Endometrial microvascular endothelial cells (primary cell): Measurements from ENCODE around the gene MAP4K4. TPM values are rescaled to one million over a fixed set of nuclear protein-coding genes. Genes with fewer than 3 reads are reported as not detected.

Experiments
- in situ Hi-C: cut with HindIII; loops from 2 replicates; pipeline ENCODE4 v1.10.0; 2017; ENCODE audit warnings: low sequenced_read_pairs, low pct_unique_long_range_greater_than_20kb; ENCODE audit errors: inconsistent ontology term
- total RNA-seq: library from RNA; depleted of rRNA; stranded (reverse); fragments of >200 nt; gene quantifications from one replicate; pipeline ENCODE4 v1.2.3, GENCODE V29; 2015; ENCODE audit errors: inconsistent ontology term

The MAP4K4 gene
- total RNA-seq, 1 donor from 2014 or later: 109 TPM

DNA sequence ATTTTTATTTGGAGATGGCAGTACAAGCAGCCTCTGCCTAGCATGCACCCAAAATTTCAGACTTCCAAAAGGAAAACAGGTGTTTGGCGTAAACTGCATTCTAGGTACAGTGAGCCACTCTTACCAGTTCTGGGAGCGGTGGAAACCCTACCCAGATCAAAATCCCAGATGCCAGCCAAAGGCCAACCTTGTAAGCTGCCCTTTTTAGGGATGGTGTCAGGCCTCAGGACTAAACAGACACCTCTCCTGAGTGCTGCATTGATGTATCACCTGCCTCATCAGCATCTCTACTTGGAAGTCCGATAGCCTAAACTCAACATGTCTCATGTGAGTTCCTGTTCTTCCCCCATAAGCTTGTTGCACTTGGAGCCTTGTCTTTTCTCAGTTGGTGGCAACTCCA lies 104.0 kb downstream of the MAP4K4 start:
- in situ Hi-C loops: no loop called here

DNA sequence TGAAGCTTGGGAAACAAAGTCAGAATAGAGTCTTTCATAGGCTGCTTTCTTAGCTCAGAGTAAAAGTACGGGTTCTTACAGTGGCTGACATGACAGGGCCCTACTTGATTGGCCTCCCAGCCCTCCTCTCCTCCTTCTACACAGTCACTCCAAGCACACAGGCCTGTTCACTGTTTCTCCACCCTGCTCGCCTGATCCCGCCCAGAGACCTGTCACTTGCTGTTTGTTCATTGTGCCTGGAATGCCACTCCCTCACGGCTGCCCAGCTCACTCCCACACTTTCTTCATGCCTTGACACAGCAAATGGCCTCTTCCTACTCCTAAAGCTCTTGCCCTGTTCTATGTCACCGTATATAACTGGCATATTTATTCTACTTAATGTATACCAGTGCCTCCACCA lies 104.8 kb downstream of the MAP4K4 start:
- in situ Hi-C loops: no loop called here

DNA sequence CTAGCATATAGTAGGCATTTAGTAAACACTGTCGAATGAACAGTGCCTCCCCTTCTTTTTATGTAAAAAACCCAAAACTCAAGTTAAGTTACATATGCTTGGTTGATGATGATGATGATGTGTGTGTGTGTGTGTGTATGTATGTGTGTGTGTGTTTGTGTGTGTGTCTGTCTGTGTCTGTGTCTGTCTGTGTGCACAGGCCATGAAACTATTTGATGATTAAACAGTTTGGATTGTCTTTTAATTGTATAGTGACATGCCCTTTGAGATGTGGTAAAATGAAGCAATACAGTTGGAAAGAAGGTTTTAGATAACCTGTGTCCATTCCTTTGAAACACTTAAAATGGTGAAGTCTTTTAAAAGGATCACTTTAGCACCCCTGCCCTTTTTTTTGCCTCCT lies 105.6 kb downstream of the MAP4K4 start:
- in situ Hi-C loops: no loop called here

DNA sequence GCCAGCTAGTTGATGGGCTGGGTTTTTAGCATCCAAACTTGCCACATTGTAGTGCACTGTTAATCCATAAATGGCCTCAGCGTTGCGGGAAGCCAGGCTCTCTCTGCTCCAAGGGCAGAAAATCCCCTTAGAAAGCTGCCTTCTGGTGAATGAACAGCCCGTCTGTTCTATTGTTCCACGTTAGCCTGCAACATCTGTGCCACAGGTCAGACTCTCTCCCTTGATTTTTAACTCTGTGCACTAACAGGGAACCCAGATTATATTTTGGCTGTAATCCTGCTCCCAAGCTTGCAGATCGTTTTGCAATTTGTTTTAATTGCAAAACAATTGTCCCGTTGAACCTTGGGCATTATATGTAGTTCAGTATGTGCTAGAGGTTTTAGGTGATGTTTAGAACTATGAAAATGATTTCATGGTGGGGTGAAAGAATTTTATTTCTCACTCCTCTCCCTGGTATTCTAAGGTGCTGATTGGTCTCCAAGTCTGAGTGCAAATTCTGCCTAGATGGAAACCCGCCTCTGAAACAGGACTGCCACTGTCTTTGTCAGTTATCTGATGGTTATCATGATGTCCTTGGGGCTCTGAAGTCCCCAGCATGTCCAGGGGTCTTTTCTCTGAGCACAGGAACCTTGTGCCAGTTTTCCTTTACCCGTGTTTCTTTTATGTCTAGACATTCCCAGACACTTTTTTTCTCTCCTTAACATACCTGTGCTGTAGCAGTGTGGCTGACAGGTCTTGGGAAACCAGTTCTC lies 106.6 kb downstream of the MAP4K4 start:
- in situ Hi-C loops: no loop called here

DNA sequence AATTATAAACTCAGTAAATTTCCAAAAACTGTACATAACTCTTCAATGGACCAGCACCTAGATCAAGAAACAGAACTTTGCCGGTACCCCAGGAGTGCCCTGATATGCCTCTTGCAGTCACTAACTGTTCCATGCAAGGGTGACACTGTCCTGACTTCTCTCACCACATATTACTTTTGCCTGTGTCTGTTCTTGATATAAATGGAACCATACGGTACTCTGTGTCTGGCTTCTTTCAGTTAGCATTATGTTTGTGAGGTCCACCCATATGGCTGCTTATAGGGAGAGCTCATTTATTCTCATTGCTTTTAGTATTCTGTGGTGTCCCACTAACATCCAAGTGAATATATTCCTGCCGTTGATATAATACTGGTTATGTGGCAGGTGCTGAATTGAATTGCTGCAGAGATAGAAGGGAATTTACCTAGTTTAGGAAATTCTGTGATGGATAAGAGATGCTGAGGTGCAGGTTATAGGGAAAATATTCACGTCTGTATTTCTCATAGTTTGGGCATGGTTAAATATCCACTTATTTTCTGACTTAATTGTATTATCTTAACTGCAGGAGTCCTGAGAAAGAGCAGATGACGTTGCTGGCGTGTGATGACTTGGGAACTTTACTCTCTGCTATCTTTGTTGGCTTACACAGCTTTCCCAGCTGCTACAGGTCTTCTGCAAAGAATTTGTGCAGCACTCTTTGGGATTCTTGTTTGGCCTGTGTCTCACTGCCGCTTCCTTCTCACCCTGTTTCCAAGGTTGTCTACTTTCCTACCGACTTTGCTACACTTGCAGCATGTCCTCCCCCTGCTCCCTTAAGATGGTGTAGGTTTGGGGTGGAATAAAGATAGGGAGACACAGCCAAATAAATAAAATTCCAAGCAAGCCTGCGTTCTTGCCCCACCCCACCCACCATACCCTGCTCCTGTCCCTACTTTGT lies 107.9 kb downstream of the MAP4K4 start:
- in situ Hi-C loops: no loop called here

DNA sequence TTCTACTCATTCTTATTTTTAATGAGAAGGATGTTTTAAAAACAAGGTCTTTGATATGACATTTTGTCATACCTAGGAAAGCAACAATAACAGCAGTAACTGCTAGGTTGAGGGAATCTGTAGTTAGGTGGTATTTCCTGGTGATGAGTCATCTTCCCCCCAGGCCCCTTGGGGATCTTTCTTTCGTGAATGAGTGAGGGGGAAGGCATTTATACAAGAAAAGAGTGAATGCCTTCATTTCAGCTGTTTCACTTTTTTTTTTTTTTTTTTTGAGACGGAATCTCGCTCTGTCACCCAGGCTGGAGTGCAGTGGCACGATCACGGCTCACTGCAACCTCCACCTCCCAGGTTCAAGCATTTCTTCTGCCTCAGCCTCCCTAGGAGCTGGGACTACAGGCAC lies 108.6 kb downstream of the MAP4K4 start:
- in situ Hi-C loops: no loop called here

DNA sequence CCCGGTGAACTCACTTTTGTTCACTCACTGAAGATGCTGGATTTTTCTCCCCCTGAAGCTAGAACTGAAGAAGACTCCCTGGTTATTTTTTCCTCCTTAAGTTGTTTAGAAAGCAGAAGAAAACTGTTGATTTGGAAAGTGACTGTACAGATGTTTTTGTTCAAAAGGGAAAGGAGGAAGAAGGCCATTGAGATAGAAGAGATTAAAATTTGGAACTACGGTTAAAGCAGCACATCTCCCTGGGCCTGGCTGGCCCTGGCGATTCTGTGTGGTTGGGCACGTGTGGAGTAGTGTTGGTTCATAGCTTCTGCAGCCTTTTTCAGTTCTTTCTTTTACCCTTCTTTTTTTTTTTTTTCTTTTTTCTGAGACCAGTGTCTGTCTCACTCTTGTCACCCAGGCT lies 109.2 kb downstream of the MAP4K4 start:
- in situ Hi-C loops: no loop called here

DNA sequence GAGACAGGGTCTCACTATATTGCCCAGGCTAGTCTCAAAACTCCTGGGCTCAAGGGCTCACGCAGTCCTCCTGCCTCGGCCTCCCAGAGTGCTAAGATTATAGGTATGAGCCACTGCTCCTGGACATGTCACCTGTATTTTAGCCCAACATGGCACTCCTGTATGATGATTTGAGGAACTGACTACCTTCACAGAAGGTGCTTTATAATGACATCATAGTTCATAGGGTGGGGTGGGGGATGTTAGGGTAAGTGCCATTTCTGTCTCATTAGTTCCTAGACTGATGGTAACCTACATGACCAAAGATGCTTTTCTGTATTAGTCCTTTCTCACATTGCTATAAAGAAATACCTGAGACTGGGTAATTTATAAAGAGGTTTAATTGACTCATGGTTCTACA lies 109.7 kb downstream of the MAP4K4 start:
- in situ Hi-C loops: no loop called here

DNA sequence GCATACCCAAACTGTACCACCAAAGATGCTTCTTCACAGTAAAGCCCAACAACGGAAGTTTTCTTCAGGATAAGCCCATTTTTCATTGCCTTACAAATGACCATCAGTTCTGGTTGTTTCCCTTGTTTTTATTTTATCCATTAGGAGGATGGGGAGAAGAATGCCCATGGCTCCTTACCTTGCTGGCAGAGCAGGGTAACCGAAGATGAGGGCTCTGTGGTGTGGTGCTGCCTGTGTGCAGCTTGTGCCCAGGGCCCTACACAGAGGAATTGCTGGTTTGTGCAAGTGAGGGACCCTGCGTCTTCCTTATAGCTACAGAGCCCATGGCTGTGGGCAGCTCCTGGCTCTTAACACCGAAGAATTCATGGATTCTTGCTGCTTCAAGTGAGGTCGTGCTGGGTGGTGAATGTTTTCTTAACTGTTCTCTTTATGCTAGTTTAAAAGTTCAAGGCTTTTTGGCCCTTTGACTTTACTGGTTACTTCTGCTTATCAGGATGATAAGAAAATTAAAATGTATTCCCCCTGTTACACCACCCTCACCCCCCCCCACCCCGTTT lies 110.6 kb downstream of the MAP4K4 start:
- in situ Hi-C loops: no loop called here

DNA sequence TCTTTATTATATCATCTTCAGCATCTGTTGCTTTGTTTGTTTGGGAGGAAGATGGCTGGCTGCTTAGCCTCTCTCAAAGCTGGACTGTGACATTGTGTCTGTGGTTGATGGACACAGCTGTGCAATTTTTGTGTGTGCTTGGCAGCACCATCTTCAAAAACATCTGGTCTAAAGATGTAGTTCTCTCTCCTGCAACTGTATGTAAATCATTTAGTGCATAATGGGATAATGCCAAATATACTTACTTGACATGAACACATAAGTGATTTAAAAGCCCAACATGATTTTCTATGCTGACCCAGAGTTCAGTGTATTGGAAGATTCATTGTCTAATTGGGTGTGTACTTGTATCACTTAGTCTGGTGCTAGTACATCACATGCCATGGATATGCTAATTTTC lies 112.2 kb downstream of the MAP4K4 start:
- in situ Hi-C loops: no loop called here

DNA sequence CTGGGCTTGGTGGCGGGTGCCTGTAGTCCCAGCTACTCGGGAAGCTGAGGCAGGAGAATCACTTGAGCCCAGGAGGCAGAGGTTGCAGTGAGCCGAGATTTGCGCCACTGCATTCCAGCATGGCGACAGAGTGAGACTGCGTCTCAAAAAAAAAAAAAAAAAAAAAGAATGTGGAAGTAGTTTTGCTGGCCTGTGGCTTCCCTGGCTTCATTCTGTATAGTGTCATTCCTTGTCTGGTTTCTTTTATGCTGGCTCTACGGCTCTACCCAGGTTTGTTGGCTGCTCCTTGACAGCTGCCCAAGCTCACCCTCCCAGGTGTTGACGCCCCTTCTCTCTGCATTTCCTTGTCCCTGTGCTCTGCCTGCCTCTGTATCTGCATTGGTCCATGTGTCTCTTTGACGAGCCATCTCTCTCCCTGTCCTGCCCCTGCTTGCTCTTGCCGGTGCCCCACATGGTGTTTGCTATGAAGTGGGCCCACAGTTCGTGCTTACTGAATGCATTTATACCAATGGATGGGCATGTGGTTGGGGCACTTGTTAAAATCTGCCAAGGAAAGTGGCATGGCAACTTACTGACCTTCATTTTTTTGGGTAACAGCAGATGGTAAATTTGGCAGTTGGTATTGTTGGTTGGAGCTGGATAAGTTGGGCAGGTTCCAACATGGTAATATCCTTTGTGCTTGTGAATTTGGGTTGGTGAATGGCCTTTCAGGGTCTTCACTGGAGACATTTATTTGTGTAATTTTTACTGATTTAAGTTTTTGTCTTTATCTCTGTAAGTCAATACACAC lies 113.9 kb downstream of the MAP4K4 start:
- in situ Hi-C loops: no loop called here

DNA sequence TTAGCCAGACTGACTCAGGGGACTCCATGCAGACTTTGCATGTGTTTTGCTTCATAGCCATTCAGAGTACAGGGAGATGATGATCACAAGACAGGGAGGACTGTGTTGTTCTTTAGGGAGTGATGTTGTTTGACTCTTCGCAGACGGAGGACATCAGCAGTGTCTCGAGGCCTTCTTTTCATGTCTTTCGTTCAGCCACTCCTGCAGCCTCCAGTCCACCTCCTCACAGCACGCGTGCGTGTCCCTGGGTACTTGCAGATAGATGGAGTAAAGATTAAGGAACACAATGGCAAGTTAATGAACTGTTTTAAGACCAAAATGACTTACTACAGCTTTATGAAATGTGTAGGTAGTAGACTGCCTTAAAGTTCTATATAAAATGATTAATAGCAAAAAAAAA lies 114.7 kb downstream of the MAP4K4 start:
- in situ Hi-C loops: no loop called here

DNA sequence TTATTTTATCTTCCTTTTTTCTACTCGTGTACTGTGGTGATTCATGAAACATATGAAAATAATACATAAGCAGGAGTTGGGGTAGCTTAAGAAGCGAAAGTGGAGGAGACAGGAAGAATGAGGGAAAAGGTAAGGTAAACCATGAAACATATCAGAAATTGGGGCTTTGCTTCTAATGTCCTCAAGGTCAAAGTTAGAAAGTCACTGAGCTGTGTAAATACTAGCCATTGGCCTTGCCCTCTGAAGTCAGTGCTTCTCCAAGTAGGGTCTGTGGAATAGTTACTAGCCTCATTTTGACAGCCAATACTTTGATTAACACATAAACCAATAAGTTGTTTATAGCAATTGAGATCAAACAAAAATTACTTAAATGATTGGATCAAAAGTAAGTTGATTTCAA lies 117.2 kb downstream of the MAP4K4 start:
- in situ Hi-C loops: no loop called here

DNA sequence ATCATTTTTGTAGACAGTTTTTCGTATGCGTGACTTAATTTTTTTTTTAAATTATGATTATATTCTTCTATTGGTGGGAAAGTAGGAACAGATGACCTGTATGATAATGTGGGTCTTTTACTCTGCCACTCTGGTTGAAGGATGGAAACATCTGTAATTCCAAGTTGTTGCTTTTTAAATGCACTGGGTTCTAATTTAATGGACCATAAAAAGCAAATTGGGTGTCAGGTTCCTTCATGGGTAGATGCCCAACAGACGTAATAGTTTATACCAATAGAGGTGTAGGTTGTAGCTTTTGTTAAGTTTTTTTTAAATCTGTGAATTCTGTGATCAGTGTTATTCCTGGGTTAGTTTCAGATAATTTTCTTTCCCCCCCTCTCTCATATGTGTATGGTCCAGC lies 117.6 kb downstream of the MAP4K4 start:
- in situ Hi-C loops: no loop called here

DNA sequence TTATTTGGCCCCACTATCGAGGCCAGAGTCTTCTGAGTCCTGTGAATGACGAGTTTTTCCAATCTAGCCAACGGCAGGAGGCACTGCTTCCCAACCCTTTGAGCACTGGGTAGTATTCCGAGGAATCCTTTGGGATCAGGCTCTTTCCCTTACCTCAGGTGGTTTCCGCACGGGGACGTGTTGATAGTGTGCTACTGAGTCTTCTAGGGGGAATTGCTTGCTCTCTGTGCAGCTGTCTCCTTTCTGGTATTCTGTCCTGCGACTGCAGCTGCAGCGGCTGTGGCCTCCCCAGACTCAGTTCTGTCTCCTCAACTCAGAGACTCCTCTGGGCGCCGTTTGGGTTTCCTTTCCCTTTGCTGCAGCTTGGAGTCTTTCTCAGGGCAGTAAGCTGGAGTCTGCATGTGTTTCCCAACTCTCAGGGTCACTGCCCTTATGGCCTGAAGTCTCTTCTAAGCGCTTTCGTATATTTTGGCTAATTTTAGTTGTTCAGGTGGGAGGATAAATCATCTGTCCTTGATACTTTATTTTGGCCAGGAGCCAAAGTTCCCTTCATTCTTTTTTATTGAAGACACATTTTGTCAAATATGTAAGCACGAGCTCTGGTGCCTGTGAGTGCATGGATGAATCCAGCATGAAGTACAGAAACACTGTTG lies 118.4 kb downstream of the MAP4K4 start:
- in situ Hi-C loops: no loop called here

DNA sequence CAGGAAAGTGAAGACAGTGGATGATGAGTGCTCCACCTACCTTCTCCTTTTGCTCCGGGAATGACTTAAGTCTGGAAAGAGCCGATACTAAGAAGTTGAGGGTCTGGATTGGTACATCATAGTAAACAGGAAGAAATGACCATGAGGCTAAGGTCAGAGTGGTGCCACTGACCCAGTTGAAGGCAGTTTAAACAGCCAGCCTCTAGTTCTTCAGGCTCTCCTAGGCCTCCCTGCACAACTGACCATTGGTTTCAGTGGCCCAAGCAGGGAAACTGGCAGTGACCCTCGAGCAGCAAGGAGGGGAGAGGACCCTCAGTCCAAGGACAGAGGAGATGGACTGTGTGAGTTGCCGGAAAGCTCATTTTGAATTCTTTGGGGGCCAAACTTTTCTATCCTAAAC lies 119.1 kb downstream of the MAP4K4 start:
- in situ Hi-C loops: no loop called here

DNA sequence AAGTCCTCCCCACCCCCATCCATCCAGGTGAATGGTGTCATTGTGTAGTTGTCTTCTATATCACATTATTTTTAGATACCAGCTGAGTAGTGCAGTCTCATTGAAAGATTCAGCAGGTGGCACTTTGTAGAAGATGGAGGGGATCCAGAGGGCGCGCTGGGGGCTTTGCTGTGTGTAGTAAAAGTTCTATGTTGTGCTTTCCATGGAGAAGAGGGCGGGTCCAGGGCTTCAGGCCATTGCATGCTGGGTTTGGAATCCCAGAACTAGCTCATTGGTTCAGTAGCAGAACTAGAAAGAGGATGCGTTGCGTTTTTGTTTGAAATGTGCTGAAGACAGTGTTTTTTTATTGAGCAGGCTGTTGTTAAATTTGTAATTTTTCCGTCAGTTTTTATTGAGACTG lies 120.0 kb downstream of the MAP4K4 start:
- in situ Hi-C loops: no loop called here

DNA sequence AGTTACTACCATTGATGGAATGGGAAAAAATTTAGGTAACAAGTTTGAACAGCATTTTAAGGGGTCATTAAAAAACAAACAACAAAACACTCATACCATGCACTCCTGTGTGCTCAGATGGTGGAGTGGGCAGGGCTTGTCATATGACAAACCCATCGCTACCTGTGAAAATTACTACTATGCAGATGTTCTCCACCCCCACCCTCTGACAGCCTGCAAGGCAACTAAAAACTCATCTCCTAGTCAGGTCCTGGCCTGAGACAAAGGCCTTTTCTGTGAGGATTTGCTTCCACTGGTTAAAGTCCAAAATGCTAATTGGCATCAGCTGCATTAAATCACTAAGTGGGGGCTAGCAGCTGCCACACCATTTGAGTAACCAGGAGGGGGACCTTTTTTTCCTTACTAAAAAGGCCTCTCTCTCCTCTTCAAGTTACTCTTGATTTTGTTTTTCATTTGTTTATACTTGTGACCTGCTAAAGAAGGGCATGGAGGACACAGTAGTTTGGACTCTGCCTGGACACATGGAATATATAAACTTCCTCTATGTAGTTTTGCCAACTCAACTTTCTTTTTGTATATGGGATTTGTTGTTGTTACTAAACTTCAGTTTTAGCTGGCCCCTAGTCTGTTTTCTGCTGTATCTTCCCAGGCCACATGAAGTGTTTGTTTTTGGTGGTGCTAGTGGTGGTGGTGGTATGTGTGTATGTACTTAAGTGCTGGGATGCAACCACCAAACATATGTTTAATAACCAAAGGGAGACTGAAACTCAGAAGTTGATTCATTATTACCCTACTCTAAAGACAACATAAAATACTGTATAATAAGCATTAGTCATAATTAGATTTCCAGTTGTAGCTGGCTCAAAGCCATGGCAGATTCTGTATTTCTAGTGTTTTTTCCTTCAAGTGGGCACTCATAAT lies 121.3 kb downstream of the MAP4K4 start:
- in situ Hi-C loops: no loop called here
